Stimulated activated CD8-positive, alpha-beta memory T cell treated with anti-CD3 and anti-CD28 coated beads, Interleukin-12 subunit alpha, Interleukin-12 subunit beta, amount 100 ng/mL, for 1 hour (primary cell): ENCODE measurements around the gene CUL2.
"Not testable (repeated sequence)": the region's sequence is repeated elsewhere in the genome, so short reads cannot be mapped to it uniquely, and the experiment has no call there.

Experiments
- DNase-seq: peaks from one replicate; pipeline ENCODE4 v3.0.0-alpha.2; 2020; ENCODE audit warnings: low read depth

The CUL2 gene

GRCh38 chr10:35079763-35080162, 10.4 kb downstream of the CUL2 start:
- no peak for DNase-seq

GRCh38 chr10:35079265-35079664, 10.9 kb downstream of the CUL2 start:
- DNase-seq, result no peak

DNA sequence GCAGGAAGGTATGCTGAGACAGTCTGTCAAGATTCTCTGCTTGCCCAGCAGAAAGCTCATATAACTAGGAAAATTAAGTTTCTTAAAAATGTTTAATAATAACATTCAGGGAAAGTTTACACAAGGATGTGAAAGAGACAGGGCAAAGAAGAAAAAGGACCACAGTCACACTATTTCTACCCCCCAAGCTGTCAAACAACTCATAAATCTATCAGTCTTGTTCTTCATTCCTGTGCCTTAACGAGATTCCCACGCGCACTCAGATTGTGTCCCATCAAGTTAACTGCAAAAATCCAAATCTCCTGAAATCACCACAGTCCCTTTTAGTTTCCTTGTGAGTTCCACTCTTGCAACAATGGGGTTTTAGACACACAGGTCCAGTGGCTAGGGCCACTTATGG, 14.9 kb downstream of the CUL2 start:
- no peak for DNase-seq

DNA sequence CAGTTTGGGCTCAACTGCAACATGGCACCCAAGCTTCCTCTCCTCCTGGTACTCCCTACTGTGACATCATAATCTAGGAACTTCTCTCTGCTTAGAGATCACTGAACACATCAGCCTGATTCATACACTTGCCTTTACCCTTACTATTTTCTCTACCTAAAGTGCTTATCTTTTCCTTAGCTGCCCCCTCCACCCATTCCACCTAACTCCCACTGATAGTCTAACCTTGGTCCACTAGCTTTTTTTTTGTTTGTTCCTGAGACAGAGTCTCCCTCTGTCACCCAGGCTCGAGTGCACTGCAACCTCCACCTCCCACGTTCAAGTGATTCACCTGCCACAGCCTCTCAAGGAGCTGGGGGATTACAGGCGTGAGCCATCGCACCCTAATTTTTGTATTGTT, 15.9 kb downstream of the CUL2 start:
- no peak for DNase-seq

DNA sequence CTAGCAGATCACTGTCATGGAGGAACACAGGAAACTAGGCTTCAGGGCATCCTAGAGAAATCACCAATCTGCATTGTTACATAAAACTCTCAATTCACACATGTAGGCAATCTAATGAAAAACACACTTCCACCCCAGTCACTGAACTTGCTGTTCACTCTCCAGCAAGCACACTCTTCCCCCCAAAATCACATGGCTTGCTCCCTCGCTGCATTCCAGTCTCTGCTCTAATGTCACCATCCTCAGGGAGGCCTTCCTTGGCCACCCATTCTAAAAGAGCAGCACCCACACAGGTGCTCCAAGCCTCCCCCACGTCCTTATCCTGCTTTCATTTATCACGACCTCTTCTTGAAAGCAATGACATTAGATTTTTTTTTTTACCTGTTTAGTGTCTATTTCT, 19.6 kb downstream of the CUL2 start:
- DNase-seq, result no peak

GRCh38 chr10:35063837-35064454, 26.2 kb downstream of the CUL2 start:
- no peak for DNase-seq

- DNase-seq, result no peak
Observed at GRCh38 chr10:35059481-35059880, 30.7 kb downstream of the CUL2 start.

- no peak for DNase-seq
Observed at GRCh38 chr10:35058686-35059085, 31.5 kb downstream of the CUL2 start.

DNA sequence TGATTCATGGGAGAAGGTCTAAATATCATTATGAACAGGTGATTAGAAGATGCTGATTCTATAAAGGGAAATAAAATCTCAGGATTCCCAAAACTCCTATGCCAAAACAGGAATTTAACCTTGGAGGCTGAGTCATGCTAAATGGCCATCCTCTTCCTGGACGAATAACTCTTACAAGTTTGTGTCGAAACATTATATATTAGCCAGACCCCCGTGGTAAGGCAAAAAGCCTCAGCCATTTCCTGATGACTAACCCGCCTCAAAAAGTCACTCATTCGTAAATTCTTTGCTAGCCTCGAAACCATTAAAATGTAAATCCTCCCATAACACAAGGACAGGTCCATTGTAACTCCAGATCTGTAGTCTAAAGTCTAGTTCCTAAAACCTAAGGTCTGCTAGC, 32.0 kb downstream of the CUL2 start:
- no peak for DNase-seq

DNA sequence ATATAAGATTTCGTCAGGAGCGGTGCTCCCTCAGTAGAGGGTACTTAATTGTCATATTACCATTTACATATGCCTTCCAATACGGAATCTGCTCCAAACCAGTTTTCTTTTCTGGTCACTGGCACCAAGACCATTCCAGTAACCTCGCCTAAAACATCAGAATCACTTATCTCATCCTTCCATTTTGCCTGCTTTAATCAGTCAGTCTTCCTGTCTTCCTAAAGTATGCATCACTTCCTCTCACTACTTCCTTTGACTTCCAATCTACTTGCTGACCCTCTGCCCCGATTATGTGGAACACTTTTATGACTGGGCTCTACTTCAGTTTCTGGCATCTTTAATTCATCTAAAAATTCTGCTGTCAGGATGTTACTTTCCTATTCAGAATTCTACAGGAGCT, 33.5 kb downstream of the CUL2 start:
- DNase-seq, result no peak

DNA sequence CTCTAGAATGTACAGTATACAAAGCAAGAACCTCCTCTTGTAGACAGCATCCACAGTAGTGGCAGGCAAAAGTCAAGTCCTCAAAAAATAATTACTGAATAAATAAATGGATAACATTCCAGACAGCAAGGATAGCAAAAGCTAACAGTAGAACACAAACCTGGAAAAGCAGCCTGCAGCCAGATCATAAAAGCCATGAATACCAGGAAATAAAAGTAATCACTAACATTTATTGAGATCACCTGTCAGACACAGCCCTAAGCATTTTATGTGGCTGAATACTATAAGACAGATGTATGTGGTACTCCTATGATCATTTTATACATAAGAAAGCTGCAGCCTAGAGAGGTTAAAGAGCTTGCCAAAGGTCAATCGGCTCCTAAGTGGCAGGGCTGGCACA, 34.0 kb downstream of the CUL2 start:
- DNase-seq, result no peak

GRCh38 chr10:35050568-35050967, 39.6 kb downstream of the CUL2 start:
- DNase-seq, result no peak

DNA sequence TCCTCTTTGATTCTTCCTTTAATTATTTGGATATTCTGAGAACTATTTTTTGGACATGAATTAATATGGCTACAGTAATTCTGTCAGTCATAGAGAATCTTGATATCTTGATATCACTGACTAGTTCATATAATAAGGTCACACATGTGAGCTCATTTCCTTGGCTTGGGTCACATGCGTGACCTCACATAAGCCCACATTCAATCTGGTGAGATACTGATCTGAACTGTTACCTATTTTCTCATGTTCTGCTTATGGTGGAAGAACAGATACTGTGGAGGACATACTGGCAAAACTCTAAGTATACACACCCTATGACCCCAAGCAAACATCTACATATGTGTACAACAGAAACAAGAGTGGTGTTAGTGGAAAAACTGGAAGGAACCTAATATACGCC, 44.1 kb downstream of the CUL2 start:
- DNase-seq, result no peak

DNA sequence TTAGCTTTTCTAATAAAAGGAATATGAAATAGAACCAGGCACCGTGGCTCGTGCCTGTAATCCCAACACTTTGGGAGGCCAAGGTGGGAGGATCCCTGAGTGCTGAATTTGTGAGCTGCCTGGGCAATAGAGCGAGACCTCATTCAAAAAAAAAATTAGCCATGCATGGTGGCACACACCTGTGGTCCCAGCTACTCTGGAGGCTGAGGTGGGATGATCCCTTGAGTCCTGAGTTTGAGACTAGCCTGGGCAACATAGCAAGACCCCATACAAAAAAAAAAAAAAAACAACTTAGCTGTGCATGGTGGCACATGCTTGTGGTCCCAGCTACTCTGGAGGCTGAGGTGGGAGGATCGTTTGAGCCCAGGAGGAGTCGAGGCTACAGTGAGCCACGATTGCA, 44.9 kb downstream of the CUL2 start:
- not testable (repeated sequence) for DNase-seq

DNA sequence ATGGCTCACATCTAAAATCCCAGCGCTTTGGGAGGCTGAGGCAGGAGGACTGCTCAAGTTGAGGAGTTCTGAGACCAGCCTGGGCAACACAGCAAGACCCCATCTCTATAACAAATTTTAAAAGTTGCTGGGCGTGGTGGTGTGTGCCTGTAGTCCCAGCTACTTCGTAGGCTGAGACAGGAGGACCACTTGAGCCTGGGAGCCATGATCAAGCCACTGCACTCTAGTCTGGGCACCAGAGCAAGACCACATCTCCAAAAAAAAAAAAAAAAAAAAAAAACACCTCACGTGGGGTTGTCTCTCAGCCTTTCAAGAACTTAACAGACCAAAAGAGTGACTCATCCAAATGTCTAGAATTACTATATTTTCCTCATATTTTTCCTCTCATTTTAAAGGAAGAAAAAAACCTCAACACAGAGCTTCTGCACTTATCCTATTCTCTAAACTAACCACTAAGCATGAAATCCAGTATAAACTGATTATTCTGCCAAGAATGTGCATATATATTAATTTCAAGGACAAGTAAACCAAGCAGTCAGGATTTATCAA, 46.3 kb downstream of the CUL2 start:
- no peak for DNase-seq

GRCh38 chr10:35042783-35043182, 47.4 kb downstream of the CUL2 start:
- no peak for DNase-seq

- no peak for DNase-seq
Observed at GRCh38 chr10:35041502-35041879, 48.6 kb downstream of the CUL2 start.

DNA sequence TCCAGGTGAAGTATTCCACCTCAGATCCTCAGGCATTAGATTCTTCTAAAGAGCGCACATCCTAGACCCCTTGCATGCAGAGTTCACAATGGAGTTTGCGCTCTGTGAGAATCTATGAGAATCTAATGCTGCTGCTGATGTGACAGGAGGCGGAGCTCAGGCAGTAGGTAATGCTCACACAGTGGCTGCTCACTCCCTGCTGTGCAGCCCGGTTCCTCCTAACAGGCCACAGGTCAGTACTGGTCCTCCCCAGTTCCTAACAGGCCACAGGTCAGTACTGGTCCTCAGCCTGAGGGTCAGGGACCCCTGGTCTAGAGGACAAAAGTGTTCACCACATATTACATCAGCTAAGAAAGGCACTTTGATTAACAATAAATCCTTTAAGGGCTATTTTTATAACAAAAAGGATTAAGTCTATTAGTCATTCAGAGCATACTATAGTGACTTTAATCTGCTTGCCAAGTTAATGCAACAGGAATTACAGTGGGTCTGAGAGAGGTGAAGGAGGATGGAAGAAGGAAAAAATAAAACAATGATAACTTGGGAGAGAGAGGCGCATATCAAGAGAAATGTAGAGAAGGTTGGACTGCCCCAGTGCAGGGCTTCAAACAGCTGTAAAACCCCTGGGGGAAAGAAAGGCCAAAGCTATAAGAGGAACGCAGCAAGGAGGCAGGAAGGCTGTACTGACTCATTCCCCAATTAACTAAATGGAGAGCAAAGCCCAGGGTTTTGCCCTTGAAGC, 49.2 kb downstream of the CUL2 start:
- no peak for DNase-seq

DNA sequence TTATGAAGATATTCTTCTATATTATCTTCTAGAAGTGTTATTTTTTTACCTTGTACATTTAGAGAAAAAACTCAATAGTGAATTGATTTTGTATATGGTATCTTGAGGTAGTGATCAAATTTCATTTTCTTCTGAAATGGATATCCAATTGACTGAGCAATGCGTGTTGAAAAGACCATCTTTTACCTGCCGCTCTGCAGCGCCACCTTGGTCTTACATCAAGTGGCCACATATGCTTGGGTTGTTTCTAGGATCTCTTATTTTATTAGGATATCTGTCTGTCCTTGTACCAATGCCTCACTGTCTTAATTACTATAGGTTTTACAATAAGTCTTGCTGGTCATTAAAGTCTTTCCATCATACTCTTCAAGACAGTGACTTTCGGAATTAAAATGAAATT, 53.0 kb downstream of the CUL2 start:
- DNase-seq, result no peak

DNA sequence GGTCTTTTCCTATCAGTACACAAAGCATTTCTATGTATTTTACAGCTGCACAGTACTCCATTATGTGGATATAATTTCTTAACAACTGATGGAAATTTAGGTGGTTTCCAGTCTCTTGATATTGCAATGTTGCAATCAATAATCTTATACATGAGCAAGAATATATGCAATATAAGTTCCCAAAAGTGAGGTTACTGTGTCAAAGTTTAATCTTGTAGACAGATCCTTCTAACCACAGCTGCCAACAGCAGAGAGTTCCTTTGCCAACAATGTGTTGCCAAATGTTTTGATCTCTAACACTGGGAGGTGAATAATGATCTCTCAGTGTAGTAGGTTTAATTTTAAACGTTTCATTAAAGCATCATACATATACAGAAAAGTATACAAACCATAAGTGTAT, 54.5 kb downstream of the CUL2 start:
- DNase-seq, result no peak

DNA sequence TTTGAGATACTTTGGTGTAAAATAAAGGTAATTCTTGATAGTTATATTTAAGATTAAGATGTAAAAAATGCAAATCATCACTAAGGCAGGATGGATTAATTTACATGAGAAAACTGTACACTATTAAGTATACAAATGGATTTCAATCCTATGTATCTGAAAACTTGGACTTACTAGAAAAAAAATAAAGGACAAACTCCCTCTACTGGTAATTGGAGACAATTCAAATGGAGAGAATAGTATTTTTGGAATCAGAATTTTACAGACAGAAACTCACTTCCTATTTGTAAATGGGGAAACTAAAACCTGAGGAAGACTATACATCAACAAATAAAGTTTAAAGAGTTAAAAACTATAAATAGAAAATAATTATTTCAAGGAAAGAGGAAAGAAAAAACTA, 62.6 kb downstream of the CUL2 start:
- DNase-seq, result no peak

GRCh38 chr10:35025916-35026315, 64.2 kb downstream of the CUL2 start:
- no peak for DNase-seq

DNA sequence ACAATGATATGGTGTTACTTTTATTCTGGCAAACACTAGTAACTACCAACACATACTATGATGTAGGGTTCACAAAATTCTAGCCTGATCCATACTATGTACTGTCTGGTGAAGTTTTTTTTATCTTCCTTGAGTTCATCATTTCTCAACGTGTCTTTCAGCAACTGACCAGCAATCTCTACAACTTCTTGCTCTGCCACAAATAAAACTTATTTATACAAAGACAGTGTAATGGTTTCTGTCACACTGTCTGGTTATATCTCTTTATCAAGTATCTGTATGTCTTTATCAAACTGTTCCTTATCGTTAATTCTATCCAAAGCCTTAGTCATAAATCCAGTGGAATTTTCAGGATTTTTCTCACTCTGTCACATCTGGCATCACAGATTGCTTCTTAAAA, 69.7 kb downstream of the CUL2 start:
- no peak for DNase-seq
